GM21515 (cell line): Measurements from ENCODE around the gene ALPK3.

ENCODE experiments used
- ATAC-seq: cut with Tn5 transposase; IDR thresholded peaks from one replicate; pipeline ENCODE4 v1.9.1; 2021; ENCODE audit not compliant: unreplicated experiment

Gene ALPK3

DNA sequence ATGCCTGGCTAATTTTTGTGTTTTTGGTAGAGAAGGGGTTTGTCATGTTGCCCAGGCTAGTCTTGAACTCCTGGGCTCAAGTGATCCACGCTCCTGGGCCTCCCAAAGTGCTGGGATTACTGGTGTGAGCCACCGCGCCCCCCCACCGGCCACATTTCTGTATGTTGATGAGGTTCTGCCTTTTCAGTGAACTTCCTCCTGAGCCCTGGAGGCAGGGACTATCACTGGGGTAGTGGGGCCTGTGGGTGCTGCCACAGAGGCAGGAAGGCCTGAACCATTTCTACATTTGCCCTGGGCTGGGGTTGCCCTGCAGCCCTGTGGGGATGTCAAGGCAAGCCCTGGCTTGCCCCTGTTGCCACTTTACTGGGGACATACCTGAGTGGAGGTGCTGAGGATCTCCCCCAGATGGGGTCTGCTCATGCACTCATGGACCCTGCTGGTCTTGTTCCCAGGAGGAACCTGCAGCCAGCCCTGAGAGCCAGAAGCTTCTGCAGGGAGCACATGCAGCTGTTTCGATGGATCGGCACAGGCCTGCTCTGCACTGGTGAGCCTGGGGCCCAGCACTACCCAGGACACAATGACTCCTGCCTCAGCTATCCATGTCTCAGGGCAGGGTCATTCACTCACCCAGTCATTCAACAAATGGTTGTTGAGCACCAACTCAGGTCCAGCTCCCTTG, 73.0 kb downstream of the ALPK3 start:
- ATAC-seq: no peak

DNA sequence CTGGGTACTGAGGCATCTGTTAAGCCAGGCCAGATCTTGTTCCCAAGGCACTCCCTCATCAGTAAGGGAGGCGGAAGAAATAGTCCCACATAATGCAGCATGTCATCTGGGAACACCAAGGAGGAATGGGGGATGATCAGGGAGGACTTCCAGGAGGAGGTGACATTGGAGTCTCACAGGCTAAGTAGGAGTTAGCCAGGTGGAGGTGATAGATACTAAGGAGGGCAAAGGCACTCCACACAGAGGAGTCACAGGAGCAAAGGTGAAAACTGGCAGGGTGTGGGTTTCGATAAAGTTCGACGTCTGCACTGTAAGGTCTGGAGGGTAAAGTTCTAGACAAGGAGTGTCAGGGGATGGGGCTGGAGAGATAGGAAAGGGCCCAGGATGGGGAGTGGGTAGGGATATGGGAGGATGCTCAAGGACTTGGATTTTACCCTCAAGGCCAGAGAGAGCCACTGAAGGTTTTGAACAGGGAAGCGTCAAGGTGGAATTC, 73.6 kb downstream of the ALPK3 start:
- no peak for ATAC-seq

DNA sequence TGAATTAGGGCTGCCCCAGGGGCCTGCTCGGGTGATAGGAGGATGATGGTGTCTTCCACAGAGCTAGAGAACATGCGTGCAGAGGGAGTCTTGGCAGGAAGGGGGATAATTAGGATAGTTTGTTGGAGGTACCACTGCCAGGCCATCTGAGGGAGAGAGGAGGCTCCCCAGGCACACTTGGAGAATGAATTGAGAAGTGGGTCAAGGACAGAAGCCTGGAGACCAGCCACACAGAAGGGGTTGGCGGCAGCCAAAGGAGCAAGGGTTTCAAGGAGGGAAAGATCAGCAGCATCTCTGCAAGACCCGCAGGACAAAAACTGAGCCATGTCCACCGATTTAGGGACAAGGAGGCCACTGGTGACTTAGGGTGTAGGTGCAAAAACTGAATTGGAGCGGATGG, 74.2 kb downstream of the ALPK3 start:
- no peak for ATAC-seq

DNA sequence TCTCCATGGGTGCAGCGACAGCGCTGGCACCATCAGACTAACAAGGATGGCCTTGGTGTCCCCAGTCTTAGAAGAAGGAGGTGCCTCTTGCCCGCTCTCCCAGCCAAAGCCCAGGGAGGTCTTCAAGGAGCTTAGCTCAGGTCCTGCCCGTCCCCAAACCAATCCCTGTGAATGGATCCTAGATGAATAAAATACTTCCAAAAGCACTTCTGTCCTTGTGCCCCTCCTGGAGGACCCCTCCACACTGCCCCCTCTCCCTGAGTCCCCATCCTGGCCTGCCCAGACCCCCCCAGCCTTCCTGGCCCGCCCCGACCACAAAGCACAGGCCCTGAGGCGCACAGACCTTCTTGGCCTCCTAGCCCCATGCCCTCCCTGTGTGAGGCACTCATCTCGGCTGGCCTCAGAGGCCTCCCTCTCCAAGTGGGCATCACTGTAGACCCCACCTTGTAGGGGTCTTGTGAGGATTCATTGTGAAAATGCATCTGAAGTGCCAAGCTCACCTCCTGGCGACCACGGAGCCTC, 75.7 kb downstream of the ALPK3 start:
- ATAC-seq: no peak

DNA sequence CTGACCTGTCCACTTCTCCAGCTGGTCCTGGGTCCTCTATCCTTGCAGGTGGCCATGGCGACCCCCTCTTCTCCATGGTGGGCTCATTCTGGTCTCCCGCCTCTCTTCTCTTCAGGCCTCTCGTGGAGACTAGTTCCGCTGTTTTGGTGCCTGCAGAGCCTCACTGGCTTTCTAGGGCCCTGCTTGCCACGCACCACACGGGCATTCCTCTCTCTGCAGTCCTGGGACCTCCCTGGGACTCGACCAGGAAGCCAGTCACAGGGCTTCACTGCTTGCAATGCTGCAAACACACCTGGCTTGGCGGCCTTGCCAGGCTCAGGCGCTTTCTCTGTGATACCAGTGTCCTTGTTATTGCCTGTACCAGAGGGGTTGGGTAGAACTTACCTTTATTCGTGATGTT, 76.5 kb downstream of the ALPK3 start:
- ATAC-seq: no peak

DNA sequence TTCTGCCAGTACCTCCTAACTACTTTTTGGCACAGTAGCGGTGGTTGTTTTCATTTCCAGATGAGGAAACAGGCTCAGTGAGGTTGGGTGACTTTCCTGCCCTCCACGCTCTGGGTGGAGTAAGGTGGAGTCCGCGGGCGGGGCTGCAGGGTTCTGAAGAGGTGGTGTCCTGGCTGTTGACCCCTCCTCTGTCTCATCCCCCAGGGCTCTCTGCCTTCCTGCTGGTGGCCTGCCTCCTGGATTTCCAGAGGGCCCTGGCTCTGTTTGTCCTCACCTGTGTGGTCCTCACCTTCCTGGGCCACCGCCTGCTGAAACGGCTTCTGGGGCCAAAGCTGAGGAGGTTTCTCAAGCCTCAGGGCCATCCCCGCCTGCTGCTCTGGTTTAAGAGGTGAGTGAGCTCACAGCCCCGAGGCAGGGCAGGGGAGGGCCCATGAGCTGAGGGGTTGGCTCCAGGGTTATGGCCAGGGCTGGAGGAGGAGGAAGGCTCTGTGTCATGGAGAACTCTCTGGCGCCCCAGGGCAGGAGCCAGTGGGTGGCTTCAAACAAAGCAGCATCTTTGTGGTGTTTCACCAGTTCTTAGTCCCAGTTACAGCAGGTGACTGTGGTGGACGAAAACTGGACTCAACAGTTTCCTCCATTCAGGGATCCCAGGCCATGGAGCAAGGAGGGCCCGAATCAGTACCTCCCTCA, 77.7 kb downstream of the ALPK3 start:
- no peak for ATAC-seq

DNA sequence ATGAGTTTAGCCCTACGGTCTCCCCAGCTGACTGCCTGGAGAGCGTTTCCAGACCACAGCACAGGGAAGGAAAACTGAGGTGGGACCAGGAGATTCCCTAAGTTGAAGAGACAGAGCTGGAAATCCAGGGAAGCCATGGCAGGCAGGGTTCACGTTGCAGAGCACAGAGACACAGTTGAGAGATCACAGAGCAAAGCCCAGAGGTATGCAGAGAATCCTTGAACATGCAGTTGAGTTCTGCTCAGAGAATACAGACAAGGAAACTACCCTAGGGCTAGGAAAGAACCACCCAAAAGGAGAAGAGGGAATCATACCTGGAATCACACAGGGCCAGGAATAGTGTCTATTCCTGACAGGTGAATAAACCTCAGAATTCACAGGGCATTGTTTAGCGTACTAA, 81.6 kb downstream of the ALPK3 start:
- no peak for ATAC-seq

DNA sequence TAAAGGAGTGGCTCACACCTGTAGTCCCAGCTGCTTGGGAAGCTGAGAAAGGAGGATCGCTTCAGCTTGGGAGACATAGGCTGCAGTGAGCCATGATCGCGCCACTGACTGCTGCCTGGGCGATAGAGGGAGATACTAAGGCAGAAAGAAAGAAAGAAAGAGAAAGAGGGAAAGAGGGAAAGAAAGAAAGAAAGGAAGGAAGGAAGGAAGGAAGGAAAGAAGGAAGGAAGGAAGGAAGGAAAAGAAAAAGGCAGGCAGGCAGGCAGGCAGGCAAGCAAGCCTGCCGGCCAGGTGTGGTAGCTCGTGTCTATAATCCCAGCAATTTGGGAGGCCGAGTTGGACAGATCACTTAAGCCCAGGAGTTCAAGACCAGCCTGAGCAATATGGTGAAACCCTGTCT, 82.6 kb downstream of the ALPK3 start:
- no peak for ATAC-seq

DNA sequence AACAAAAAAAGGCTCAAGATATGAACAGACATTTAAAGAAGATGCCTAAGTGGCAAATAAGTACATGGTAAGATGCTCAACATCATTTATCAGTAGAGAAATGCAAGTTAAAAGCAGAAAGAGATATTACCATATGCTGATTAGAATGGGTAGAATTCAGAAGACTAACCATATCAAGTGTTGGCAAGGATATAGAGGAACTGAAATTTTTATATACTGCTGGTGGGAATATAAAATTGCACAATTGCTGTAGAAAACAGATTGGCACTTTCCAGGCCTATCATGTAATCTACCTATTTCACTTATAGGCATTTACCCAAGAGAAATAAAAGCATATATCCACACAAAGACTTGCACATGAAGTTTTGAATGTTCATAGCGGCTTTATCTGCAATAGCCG, 84.4 kb downstream of the ALPK3 start:
- no peak for ATAC-seq

DNA sequence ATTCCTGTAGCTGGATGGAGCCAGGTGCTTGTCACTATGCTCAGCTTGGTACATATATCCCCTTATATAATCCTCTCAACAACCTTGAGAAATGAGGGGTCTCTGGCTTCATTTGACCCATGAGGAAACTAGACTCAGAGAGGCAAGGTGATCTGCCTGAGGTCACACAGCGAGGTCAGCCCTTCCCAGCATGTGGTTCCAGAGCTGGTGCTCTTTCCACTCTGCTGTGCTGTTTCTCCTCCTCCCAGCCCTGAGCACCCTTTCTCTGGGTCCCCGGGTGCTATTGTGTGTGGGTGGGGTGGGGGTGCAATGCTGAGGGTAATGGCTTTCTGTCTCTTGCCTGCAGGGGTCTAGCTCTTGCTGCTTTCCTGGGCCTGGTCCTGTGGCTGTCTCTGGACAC, 86.6 kb downstream of the ALPK3 start:
- ATAC-seq: no peak

DNA sequence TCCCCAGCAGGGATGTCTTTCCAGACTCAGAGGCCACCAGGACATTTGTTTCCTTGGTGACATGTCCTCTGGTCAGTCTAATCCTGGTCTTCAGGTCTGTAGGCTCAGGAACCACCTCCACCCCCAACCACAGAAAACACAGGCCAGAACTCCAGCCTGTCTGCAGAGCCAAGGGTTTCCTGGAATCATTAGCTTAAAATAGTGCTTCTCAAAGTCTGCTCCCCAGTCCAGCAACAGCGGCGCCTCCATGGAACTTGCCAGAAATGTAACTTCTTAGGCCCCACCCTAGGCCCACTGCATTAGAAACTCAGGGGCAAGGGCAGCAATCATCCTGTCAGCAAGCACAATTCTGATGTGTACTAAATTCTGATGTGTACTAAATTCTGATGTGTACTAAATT, 87.3 kb downstream of the ALPK3 start:
- no peak for ATAC-seq

DNA sequence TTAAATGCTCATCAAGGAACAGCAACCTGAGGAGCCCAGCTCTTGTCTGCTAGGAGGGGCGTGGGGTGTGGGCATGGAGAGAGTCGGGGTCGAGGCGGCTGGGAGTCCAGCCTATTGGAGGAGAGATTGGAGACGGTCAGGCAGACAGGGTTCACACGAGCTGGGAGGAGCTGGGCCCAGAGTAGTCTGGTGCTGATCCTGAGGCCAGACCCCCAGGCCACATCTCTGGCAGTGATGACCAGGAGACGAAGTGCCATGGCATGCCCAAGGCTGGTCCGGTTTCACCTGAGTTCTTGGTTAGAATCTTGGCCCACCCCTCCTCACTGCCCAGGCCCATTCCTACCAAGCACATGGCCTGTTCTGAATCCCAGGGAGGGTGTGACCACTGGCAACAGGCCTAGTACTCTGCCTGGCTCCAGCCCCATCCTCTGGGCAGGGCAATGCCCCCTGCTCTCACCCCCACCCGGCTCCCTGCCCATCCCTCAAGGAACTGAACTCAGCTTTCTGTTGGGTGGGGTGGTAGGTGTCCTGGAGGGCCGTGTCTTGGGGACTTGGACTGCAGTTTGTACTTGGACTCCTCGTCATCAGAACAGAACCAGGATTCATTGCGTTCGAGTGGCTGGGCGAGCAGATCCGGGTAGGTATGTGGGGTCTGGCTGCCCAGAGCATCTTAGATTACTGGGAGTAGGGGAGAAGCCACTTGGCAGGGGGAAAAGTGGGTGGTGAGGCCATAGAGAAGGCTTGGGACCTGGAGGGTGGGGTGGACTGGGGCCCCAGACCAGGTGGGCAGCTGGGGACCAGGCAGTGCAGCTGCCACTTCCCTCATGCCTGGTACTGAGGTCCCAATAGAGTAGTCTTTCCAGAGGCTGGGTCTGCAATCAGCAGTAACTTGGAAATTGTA, 88.1 kb downstream of the ALPK3 start:
- ATAC-seq: no peak

DNA sequence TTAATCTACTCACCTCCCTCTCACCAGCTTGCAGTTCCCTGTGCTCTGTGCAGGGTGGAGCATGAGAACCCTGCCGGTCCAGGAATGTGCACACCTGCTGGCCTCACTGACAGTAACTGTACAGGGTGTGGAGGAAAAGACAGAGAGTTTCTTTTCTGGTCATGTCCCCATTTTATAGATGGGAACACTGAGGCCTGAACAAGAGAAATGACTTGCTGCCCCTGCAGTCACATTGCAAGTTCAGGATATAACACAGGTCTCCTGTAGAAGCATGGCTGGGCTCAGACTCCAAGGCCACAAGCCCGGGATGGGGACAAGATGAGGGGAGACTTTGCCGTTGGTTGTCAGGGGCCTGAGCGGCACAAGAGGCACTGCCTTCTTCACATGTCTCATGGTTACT, 90.6 kb downstream of the ALPK3 start:
- no peak for ATAC-seq

DNA sequence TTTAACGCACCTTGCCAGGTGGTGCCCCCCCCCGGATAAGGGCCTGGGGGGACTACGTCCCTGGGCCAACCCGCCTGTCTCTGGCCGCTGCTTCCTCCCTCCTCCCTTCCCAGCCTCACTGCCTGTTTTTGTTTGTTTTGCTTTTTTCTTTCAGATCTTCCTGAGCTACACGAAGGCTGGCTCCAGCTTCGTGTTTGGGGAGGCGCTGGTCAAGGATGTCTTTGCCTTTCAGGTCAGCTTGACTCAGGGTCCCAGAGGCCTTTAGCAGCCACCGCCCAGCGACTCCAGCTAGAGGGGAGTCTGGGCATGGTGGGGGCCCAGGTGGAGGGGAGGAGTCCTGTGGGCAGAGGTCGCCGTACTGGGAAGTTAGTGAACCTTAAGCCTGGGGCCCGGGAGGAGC, 91.4 kb downstream of the ALPK3 start:
- no peak for ATAC-seq

DNA sequence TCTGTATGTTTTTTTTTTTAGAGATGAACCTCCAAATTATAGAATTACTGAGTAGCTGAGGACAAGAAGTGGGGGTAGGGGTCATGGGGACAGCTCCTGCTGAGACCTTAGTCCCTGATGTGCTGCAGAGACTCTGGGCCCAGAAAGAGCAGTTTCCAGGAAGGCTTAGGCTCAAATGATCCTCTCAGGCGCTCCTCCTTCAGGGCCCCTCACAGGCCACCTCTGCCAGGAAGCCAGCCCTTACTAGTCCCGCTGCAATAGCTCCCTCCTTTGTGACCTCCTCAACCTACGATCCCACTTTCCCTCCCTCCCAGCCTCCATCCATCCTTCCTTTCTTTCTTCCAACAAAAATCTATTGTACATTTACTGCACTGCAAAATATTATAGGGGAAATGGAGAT, 91.9 kb downstream of the ALPK3 start:
- no peak for ATAC-seq

DNA sequence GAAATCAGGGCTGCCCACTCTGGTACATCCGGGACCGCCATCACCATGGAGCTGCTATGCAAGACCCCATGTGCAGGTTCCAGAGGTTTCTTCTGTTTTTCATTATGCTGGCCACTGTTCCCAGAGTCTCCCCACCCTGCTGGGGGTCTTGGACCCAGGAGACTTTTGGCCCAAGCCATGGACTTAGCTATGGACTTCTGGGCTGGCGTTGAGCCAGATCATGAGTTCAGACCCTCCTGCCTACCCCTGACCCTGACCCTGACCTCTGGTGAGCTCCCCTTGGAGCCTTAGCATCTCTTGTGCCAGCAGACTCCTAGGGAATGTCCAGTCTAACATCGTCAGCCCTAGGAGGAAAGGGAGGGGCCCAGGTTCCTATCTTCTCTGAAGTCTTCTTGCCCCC, 92.6 kb downstream of the ALPK3 start:
- ATAC-seq: no peak

DNA sequence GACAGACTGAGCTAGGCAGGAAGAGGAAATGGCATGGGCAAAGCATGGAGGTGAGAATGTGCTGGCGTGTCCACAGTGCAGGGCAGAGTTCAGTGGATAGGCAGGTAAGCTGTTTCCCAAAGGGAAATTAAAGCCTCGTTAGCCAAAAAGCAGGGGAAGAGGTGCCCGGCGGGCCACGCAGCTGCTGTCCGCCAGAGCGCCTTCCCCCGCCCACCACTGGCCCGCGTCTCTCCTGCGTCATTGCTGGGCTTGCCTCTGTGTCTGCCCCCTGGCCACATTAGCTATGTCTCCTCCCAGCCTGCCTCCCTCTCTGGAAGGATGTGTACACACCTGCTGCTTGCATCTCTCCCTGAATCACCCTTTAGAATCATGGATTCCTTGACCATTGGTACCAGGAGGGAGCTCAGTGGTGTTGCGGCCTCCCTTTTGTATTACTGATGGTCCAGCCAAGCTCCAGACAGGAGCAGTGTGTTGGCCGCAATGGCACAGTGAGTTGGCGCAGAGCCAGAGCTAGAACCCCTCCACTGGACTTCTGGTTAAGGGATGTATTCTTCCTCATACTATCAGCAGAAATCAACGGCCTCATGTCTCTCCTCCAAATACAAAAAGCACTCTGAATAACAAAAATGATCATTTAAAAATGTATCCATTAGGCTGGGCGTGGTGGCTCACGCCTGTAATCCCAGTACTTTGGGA, 93.9 kb downstream of the ALPK3 start:
- ATAC-seq: no peak

DNA sequence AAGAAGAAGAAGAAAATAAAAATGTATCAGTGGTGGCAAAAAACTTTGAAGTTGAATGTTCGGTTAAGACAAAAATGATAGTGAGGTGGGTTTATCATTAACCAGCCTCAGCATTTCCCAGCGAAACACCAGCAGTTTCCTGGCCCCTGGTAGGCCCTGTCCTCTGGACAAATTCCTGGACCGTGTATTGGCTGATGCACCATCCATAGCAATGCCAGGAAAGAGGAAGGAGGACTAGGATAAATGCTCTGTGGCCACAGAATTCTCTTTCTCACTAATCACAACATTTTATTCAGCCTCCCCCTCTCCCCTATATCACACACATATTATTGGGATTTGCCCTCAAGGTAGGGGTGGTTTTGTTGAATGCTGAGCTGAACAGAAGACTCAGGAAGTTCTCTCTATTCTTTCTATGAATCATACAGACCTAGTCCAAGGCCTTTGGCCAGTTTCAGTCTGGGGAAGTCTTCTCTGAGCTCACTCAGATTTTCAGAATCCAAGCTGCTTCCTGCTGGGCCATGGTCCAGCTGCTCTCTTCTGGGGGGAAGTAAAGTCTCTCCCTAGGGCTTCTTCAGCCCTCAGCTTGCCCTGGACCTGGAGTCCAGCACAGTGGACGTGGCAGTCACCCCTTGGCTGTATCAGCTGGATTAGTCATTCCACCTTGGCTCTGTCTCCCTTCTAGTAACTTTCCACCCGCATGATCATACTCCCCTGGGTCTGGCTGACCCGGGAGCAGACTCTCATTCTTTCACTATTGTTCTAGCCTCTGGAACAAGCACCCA, 94.9 kb downstream of the ALPK3 start:
- ATAC-seq: no peak

DNA sequence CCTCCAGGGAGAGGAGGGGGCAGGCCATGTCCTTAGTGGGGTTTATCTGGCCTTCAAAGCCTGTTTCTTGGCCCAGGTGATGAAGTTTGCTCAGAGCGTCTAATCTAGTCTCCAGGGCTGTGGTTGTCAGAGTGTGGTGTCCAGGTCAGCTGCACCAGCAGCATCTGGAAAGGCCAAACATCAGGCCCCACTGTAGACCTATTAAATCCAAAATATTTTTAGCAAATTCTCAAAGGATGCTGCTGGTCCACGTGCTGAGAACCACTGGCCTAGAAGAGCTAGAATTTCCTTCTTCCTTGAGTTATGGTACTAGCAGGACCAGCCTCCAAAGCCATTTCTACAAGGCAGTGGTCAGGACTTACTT, 96.2 kb downstream of the ALPK3 start:
- no peak for ATAC-seq

DNA sequence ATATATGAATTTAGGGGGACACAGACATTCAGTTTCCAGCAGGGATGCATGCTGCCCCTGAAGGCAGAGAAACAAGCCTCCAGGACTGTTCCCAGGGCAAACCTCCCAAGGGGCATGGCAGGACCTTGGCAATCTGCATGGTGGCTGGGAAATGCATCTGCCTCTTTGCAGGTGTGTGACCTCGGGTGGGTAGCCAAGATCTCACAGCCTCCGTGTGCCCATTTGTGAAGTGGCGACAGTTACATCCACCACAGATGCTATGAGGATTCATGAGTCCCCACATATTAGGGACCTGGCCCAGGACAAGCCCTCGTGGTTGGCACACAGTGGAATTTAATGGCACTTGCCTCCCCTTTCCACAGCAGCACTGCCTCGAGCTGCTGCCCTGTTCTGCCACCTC, 97.2 kb downstream of the ALPK3 start:
- ATAC-seq: no peak
